ENCODE data around the gene ENDOV. TPM values are rescaled to one million over a fixed set of nuclear protein-coding genes. Genes with fewer than 3 reads are reported as not detected.

Gene ENDOV
- total RNA-seq, 1 experiment from 2014 or later: 10.4 TPM

DNA sequence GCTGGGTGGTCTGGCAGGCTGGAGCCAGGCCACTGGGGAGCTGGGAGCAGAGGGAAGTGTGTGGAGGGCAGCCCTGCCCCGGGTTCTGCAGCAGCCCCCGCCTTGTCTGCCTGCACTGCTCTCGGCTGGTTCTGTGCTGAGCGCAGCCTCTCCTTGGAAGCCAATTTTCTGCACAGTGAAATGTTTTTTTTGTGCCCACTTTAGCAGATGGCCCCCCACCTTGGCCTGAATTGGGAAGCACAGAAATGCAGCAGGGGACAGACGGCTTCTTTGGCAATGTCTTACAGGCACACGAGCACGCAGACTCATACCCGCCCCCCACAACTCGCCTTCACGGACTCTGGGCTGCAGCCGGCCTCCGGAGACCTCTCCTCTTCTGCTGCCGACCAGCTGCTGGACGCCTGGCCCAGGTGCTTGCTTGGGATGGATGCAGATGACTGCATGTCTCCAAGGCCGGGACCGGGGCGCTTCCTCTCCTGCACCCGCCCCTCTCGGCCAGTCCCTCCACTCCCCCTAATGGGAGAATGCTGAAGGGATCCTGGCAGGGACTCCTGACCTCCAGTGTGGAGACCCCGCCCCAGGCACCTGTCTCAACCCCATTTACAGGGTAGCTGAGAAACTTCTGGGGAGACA is 46.7 kb downstream of the ENDOV start:
- H3K36me3 ChIP-seq: no peaks in the 10 kb centered on the region
- H3K27me3 ChIP-seq: peaks cover 13% of the 10 kb centered on the region
- H3K4me1 ChIP-seq: peaks cover 25% of the 10 kb centered on the region
- no peak for DNase-seq
- H3K4me3 ChIP-seq: no peak overlapping the region
- H3K9me3 ChIP-seq (replicated peaks): no peaks in the 10 kb centered on the region
- no peak overlapping the region for H3K27ac ChIP-seq

GRCh38 chr17:80463784-80464400 is 48.9 kb downstream of the ENDOV start:
- H3K4me3 ChIP-seq: no peak overlapping the region
- no peaks in the 10 kb centered on the region for H3K36me3 ChIP-seq
- H3K4me1 ChIP-seq: peaks cover 14% of the 10 kb centered on the region
- no peaks in the 10 kb centered on the region for H3K9me3 ChIP-seq (replicated peaks)
- no peak for DNase-seq
- H3K27me3 ChIP-seq: peaks cover 24% of the 10 kb centered on the region
- H3K27ac ChIP-seq: no peak overlapping the region

GRCh38 chr17:80464486-80464885 is 49.5 kb downstream of the ENDOV start:
- Histone ChIP-seq H3K4me1 (peaks cover 14% of the 10 kb centered on the region), H3K27me3 (peaks cover 29% of the 10 kb centered on the region), H3K9me3 (replicated peaks) (no peaks in the 10 kb centered on the region), H3K4me3 (no peak overlapping the region), H3K27ac (no peak overlapping the region), H3K36me3 (no peaks in the 10 kb centered on the region)
- DNase-seq: no peak

DNA sequence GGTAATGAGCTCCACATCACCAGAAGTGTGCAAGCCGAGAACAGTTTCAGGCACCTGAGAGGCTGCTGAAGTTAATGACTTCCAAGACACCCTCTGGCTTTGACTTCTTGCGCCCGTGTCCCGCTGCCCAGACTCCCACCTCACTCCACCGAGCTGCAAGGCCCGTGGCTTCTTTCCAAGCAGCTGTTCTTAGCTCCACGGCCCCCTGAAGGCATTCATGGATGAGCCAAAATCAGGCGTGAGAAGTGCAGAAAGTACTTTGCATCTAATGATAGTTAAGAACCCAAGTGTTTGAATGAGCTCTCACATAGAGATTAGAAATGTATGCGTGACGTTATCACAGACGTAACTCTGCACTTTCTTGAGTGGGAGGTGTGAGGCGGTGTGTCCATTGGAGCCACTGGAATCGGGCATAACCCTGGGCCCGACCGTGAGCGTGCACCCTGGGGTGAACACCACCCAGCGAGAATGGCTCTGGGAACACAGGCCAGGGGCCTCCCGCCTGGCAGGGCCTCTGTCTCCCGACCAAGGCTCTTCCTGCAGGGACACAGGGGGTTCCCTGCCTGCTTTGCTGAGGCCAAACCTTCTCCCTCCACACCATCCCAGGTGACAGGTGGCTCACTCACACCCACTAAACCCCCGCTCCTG is 50.5 kb downstream of the ENDOV start:
- DNase-seq: peak; percentile 83 to 93
- Histone ChIP-seq H3K27me3 (peaks cover 35% of the 10 kb centered on the region), H3K36me3 (no peaks in the 10 kb centered on the region), H3K4me1 (peaks cover 14% of the 10 kb centered on the region), H3K9me3 (replicated peaks) (no peaks in the 10 kb centered on the region), H3K27ac (no peak overlapping the region), H3K4me3 (no peak overlapping the region)

- Histone ChIP-seq H3K27me3 (peaks cover 36% of the 10 kb centered on the region), H3K4me1 (peaks cover 14% of the 10 kb centered on the region), H3K27ac (no peak overlapping the region), H3K36me3 (no peaks in the 10 kb centered on the region), H3K9me3 (replicated peaks) (no peaks in the 10 kb centered on the region), H3K4me3 (no peak overlapping the region)
- no peak for DNase-seq
Observed at GRCh38 chr17:80466188-80466705, 51.3 kb downstream of the ENDOV start.

GRCh38 chr17:80468242-80468641 is 53.3 kb downstream of the ENDOV start:
- DNase-seq: no peak
- H3K4me3 ChIP-seq: no peak overlapping the region
- H3K4me1 ChIP-seq: peaks cover 14% of the 10 kb centered on the region
- H3K36me3 ChIP-seq: no peaks in the 10 kb centered on the region
- H3K9me3 ChIP-seq (replicated peaks): no peaks in the 10 kb centered on the region
- H3K27me3 ChIP-seq: peaks cover 53% of the 10 kb centered on the region
- H3K27ac ChIP-seq: no peak overlapping the region

- H3K36me3 ChIP-seq: no peaks in the 10 kb centered on the region
- no peak for DNase-seq
- no peak overlapping the region for H3K27ac ChIP-seq
- no peaks in the 10 kb centered on the region for H3K9me3 ChIP-seq (replicated peaks)
- peaks cover 14% of the 10 kb centered on the region for H3K4me1 ChIP-seq
- H3K27me3 ChIP-seq: peaks cover 53% of the 10 kb centered on the region
- no peak overlapping the region for H3K4me3 ChIP-seq
Observed at GRCh38 chr17:80468781-80469493, 54.0 kb downstream of the ENDOV start.

DNA sequence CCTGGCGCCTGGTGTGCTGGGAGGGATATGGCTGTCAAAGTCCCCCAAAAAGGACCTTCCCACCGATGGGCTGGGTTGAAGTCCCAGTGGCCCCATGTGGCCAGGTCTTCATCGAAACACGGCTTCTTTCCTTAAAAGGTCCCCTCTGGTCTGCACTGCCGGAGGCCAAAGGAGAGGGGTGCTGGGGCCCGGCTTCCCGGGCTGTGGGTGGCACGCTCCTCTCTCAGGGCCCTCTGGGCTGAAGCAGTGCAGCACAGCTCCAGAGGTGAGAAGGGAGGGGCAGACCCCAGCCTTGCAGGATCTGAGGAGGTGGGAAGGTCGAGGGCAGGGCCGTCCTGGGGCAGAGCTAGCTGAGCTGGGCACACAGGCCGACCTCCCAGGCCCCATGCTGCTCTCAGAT is 54.7 kb downstream of the ENDOV start:
- Histone ChIP-seq H3K27me3 (peaks cover 53% of the 10 kb centered on the region), H3K9me3 (replicated peaks) (no peaks in the 10 kb centered on the region), H3K4me3 (no peak overlapping the region), H3K4me1 (peaks cover 14% of the 10 kb centered on the region), H3K36me3 (no peaks in the 10 kb centered on the region), H3K27ac (no peak overlapping the region)
- DNase-seq: no peak

DNA sequence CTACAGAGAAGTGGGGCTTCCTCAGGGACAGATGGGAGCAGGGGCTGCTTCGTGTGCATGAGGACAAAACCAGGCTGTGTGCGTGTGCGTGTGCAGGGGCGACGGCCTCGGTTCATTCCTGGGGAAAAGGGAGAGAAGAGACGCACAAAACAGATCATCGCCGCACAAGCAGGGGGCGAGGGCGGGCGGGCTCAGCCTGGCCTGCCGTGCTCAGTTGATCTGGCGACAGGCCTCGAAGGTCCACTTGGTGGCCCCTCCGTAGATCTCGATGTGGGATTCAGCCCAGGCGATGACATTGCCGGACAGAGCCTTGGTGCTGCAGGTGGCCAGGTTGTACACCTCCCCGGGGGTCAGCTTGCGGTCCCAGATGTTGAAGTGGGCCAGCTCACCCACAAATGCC is 55.6 kb downstream of the ENDOV start:
- Histone ChIP-seq H3K9me3 (replicated peaks) (no peaks in the 10 kb centered on the region), H3K4me1 (peaks cover 4% of the 10 kb centered on the region), H3K27ac (no peak overlapping the region), H3K36me3 (no peaks in the 10 kb centered on the region), H3K27me3 (peaks cover 51% of the 10 kb centered on the region), H3K4me3 (no peak overlapping the region)
- no peak for DNase-seq

DNA sequence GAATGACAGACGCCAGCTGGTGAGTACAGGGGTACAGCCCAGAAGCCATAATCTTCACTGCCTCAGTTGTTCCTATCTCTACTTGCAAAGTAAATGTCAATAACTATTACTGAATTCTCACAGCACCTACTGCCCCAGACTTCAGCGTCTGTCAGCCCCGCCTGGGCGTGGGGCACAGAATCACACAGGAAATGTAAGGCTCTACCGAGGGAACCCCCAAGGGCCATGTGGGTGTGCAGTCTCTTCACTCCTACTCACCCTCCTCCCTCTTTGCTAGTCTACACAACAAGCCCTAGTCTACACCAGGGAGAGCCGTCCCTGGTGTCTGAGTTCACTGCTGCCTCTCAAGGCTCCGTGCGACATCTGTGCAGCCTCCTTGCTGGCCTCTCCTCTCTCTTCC is 57.0 kb downstream of the ENDOV start:
- no peak for DNase-seq
- Histone ChIP-seq H3K27ac (no peak overlapping the region), H3K9me3 (replicated peaks) (no peaks in the 10 kb centered on the region), H3K4me1 (no peaks in the 10 kb centered on the region), H3K36me3 (no peaks in the 10 kb centered on the region), H3K4me3 (no peak overlapping the region), H3K27me3 (peaks cover 42% of the 10 kb centered on the region)

- H3K9me3 ChIP-seq (replicated peaks): no peaks in the 10 kb centered on the region
- H3K27me3 ChIP-seq: peaks cover 39% of the 10 kb centered on the region
- no peaks in the 10 kb centered on the region for H3K36me3 ChIP-seq
Observed at GRCh38 chr17:80472996-80473395, 58.0 kb downstream of the ENDOV start.

GRCh38 chr17:80473701-80474100 is 58.7 kb downstream of the ENDOV start:
- H3K4me1 ChIP-seq: no peaks in the 10 kb centered on the region
- no peaks in the 10 kb centered on the region for H3K9me3 ChIP-seq (replicated peaks)
- H3K27me3 ChIP-seq: peaks cover 32% of the 10 kb centered on the region
- no peaks in the 10 kb centered on the region for H3K36me3 ChIP-seq
- no peak for DNase-seq
- H3K4me3 ChIP-seq: no peak overlapping the region
- H3K27ac ChIP-seq: no peak overlapping the region

More at GRCh38 chr17:80472996-80473395, 58.0 kb downstream of the ENDOV start:
- DNase-seq: no peak
- Histone ChIP-seq H3K4me1 (no peaks in the 10 kb centered on the region), H3K27ac (no peak overlapping the region), H3K4me3 (no peak overlapping the region)

DNA sequence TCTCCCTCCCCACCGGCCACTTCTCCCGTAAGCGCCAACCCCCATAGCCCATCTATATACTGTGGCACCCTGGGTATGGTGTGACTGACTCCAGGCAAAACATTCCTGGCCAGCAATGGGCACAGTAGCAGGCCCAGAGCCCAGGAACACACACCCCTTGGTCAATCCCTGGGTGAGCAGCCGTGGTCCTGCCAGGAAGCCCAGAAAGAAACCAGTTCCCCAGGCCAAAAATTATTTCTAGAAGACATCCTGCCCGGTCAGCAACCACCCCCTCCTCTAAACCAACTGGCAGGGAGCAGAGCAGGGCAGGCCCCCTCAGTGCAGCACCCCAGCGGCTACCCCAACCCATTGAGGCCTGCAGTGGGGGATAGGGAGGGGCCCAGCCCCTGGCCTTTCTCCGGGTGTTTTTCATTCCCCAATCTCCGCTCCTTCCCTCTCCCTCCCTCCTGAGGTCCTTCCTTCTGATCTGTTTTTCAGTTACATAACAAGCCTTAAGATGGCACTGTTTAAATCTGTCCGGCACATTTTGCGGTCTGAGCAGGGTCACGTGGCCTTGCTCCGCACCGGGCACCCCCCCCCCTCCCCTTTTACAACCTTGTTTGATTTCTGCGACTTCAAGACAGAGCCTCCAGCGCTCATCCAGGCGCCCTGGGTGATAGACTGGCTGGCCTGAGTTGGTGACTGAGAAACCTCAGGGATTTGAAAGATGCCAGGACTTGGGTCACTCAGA is 59.4 kb downstream of the ENDOV start:
- Histone ChIP-seq H3K36me3 (no peaks in the 10 kb centered on the region), H3K4me1 (no peaks in the 10 kb centered on the region), H3K9me3 (replicated peaks) (no peaks in the 10 kb centered on the region), H3K4me3 (no peak overlapping the region), H3K27ac (no peak overlapping the region), H3K27me3 (peaks cover 27% of the 10 kb centered on the region)
- DNase-seq: no peak

Data from SJCRH30 (cell line).